ENCODE data around the gene IGF2BP2. TPM values are rescaled to one million over a fixed set of nuclear protein-coding genes. Genes with fewer than 3 reads are reported as not detected.

Gene IGF2BP2
- total and polyA plus RNA-seq, 2 of the 8 experiments (the other 6 are each of a cell fraction or from before 2014, with no cell fraction given), result 7.4 to 121 TPM

- ChIA-PET POLR2A (ENCODE audit: partially characterized antibody) (interaction anchor here (0.6 to 1.1 kb wide), 2 partner anchors 8 kb away, joined by 3 to 4 read pairs; no protein-coding TSS in a partner anchor), CTCF (ENCODE audit: partially characterized antibody) (interaction anchor here (0.9 to 21.4 kb wide), 6 partner anchors 10 to 149 kb away, joined by 3 to 345 read pairs (median 3); no protein-coding TSS in a partner anchor)
- Histone ChIP-seq H3K36me3 (ENCODE audit: control insufficient read depth in 2 of 4, insufficient read depth in 4 of 4, low read length in 3 of 4) (no peaks in the 10 kb centered on the region), H3K14ac (ENCODE audit: insufficient read length) (no peak overlapping the region), H3K4me2 (ENCODE audit: insufficient read depth in 1 of 2, low read depth in 2 of 2, low read length in 2 of 2) (no peak overlapping the region), H2BK5ac (ENCODE audit: low read depth, low read length) (no peak overlapping the region), H3K27me3 (replicated peaks in 1 of 4; ENCODE audit: control insufficient read depth in 3 of 4, extremely low read depth in 1 of 4, insufficient read depth in 3 of 4, low read length in 3 of 4) (no peaks in the 10 kb centered on the region), H3K79me1 (ENCODE audit: low read depth, low read length) (peaks cover 6% of the 10 kb centered on the region; the same call in 1 of the 2 replicates), H3K4me3 (ENCODE audit: extremely low read depth in 1 of 4, insufficient read depth in 2 of 4, low read depth in 3 of 4, low read length in 4 of 4) (no peak overlapping the region), H3K9ac (replicated peaks in 1 of 4; ENCODE audit: extremely low read depth in 1 of 4, low read depth in 3 of 4, low read length in 3 of 4) (no peak overlapping the region), H3K79me2 (ENCODE audit: control insufficient read depth in 1 of 2, insufficient read depth in 2 of 2, low read length in 2 of 2) (peaks cover 15 to 96% of the 10 kb centered on the region in 2 experiments), H2BK20ac (ENCODE audit: low read length) (no peak overlapping the region), H4K8ac (ENCODE audit: extremely low read depth, insufficient read depth, low read length) (no peak overlapping the region), H3K56ac (replicated peaks; ENCODE audit: insufficient read length, low read depth, low read length) (no peak overlapping the region), H3K23ac (ENCODE audit: insufficient read length) (no peak overlapping the region), H3K4me1 (replicated peaks in 1 of 4; ENCODE audit: control insufficient read depth in 3 of 4, insufficient read depth in 4 of 4, low read length in 3 of 4) (peaks cover 2 to 15% (median 3%) of the 10 kb centered on the region in 4 experiments; a peak in 4 of 7 replicates), H4K5ac (ENCODE audit: insufficient read length, low read depth, low read length) (no peak overlapping the region), H3K23me2 (ENCODE audit: low read depth, low read length) (no peaks in the 10 kb centered on the region), H4K20me1 (replicated peaks in 1 of 2; ENCODE audit: control insufficient read depth in 1 of 2, insufficient read depth in 2 of 2, low read length in 2 of 2) (peaks cover 16 to 28% of the 10 kb centered on the region in 2 experiments), H2BK120ac (replicated peaks; ENCODE audit: low read depth, low read length) (no peak overlapping the region), H3K4ac (replicated peaks; ENCODE audit: insufficient read length, low read depth, low read length) (no peak overlapping the region), H2AFZ (ENCODE audit: low read length) (no peak overlapping the region), H3K9me3 (ENCODE audit: insufficient read depth in 2 of 2, low read depth in 1 of 2, low read length in 1 of 2) (no peaks in the 10 kb centered on the region), H4K91ac (replicated peaks; ENCODE audit: insufficient read length, low read length) (no peak overlapping the region), H2BK12ac (ENCODE audit: low read depth, low read length) (no peak overlapping the region), H3K18ac (ENCODE audit: extremely low read depth, low read length) (no peak overlapping the region), H3K27ac (ENCODE audit: low read depth, low read length) (no peak overlapping the region), H2AK5ac (ENCODE audit: low read depth, low read length) (no peak overlapping the region), H2BK15ac (ENCODE audit: low read length) (no peak overlapping the region)
- 94% methylated on average over 2 of the region's 2 CpGs; no CpG with 5 or more reads in 1 of the 2 experiments for WGBS, 2 experiments (ENCODE audit: extremely low coverage in 1 of 2, insufficient coverage in 1 of 2, insufficient read length in 1 of 2, insufficient replicate concordance in 2 of 2, low coverage in 1 of 2, low lambda C conversion rate in 2 of 2, missing lambda C conversion rate in 1 of 2)
- DNase-seq (ENCODE audit: low read depth in 1 of 2, low spot score in 2 of 2), result no peak
- FAIRE-seq, result no peak
- no peak for TF ChIP-seq RNF2 (IDR thresholded peaks at IDR 0.05; ENCODE audit: borderline replicate concordance, low read depth, low read length, missing control alignments, poor library complexity, severe bottlenecking)
- TF ChIP-seq SP1 (IDR thresholded peaks at IDR 0.05; ENCODE audit: low read depth, low read length), result no peak
- no peak for TF ChIP-seq KDM4A (IDR thresholded peaks at IDR 0.05; ENCODE audit: low read depth, low read length, severe bottlenecking)
- no peak for TF ChIP-seq TCF12 (IDR thresholded peaks at IDR 0.05; ENCODE audit: low read depth, low read length)
- no peak for TF ChIP-seq BCL11A (IDR thresholded peaks at IDR 0.05; ENCODE audit: low read depth in 2 of 2, low read length in 2 of 2)
- TF ChIP-seq, protein P1, sequence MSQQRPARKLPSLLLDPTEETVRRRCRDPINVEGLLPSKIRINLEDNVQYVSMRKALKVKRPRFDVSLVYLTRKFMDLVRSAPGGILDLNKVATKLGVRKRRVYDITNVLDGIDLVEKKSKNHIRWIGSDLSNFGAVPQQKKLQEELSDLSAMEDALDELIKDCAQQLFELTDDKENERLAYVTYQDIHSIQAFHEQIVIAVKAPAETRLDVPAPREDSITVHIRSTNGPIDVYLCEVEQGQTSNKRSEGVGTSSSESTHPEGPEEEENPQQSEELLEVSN (IDR thresholded peaks at IDR 0.05), result no peak
- no peak for TF ChIP-seq TAF1 (IDR thresholded peaks at IDR 0.05; ENCODE audit: low read depth, low read length)
- no peak for TF ChIP-seq SIRT6 (IDR thresholded peaks at IDR 0.05; ENCODE audit: low read length)
- no peak for TF ChIP-seq CBX8 (IDR thresholded peaks at IDR 0.05; ENCODE audit: borderline replicate concordance, low read depth, low read length)
- no peak for TF ChIP-seq SRF (IDR thresholded peaks at IDR 0.05; ENCODE audit: low read depth, low read length)
- TF ChIP-seq HDAC2 (IDR thresholded peaks at IDR 0.05; ENCODE audit: borderline replicate concordance in 1 of 2, low read depth in 2 of 2, low read length in 2 of 2), result no peak
- TF ChIP-seq JUN (IDR thresholded peaks at IDR 0.05; ENCODE audit: low read depth, low read length), result no peak
- TF ChIP-seq PHF8 (conservative IDR thresholded peaks at IDR 0.05; ENCODE audit: low read depth, low read length), result no peak
These were observed 83.3 kb downstream of the IGF2BP2 start for GRCh38 chr3:185741586-185741985.

All from H1 (cell line).